Activated naive CD8-positive, alpha-beta T cell treated with anti-CD3 and anti-CD28 coated beads, Interleukin-2, amount 50 U/mL, for 24 hours (primary cell): ENCODE measurements around the gene KRTAP12-3.
A peak's percentile ranks its signal among the peaks of the same experiment; 100 is the strongest.
"Not testable (repeated sequence)": the region's sequence is repeated elsewhere in the genome, so short reads cannot be mapped to it uniquely, and the experiment has no call there.

Experiments used
- ATAC-seq: fragments of 150-1000 bp; cut with Tn5 transposase; one replicate; pipeline ENCODE4 v1.10.0; 2021
- DNase-seq: peaks from one replicate; pipeline ENCODE4 v3.0.0; 2021
- H3K27ac Mint-ChIP-seq: one replicate; pipeline ENCODE4 v1.8.0; 2021; ENCODE audit warnings: mild to moderate bottlenecking, mixed read lengths
- H3K27me3 Mint-ChIP-seq: one replicate; pipeline ENCODE4 v1.8.0; 2021; ENCODE audit warnings: mixed read lengths
- H3K36me3 Mint-ChIP-seq: one replicate; pipeline ENCODE4 v1.8.0; 2021; ENCODE audit warnings: low read depth, mixed read lengths
- H3K4me1 Mint-ChIP-seq: one replicate; pipeline ENCODE4 v1.8.0; 2021; ENCODE audit warnings: mixed read lengths
- H3K4me3 Mint-ChIP-seq: one replicate; pipeline ENCODE4 v1.8.0; 2021; ENCODE audit warnings: mild to moderate bottlenecking, moderate library complexity, mixed read lengths
- H3K9me3 Mint-ChIP-seq: one replicate; pipeline ENCODE4 v1.8.0; 2021; ENCODE audit warnings: mixed read lengths

The KRTAP12-3 gene

GRCh38 chr21:44618504-44618903 lies 39.2 kb upstream of the KRTAP12-3 start:
- DNase-seq (no peak), ATAC-seq (peak; percentile 34)
- H3K27ac Mint-ChIP-seq = peak overlapping the region; percentile 88
- H3K36me3 Mint-ChIP-seq = peaks cover 23% of the 10 kb centered on the region
- H3K27me3 Mint-ChIP-seq = no peaks in the 10 kb centered on the region
- H3K4me1 Mint-ChIP-seq = peaks cover 37% of the 10 kb centered on the region
- H3K9me3 Mint-ChIP-seq = peaks cover 39% of the 10 kb centered on the region
- H3K4me3 Mint-ChIP-seq = peak overlapping the region; percentile 34

GRCh38 chr21:44618909-44619308 lies 38.8 kb upstream of the KRTAP12-3 start:
- H3K27ac Mint-ChIP-seq = peak overlapping the region; percentile 88
- H3K36me3 Mint-ChIP-seq = peaks cover 24% of the 10 kb centered on the region
- no peaks in the 10 kb centered on the region for H3K27me3 Mint-ChIP-seq
- peak overlapping the region; percentile 34 for H3K4me3 Mint-ChIP-seq
- H3K9me3 Mint-ChIP-seq = peaks cover 43% of the 10 kb centered on the region
- ATAC-seq = peak; percentile 84
- peak; percentile 22 for DNase-seq
- H3K4me1 Mint-ChIP-seq = peaks cover 37% of the 10 kb centered on the region

DNA sequence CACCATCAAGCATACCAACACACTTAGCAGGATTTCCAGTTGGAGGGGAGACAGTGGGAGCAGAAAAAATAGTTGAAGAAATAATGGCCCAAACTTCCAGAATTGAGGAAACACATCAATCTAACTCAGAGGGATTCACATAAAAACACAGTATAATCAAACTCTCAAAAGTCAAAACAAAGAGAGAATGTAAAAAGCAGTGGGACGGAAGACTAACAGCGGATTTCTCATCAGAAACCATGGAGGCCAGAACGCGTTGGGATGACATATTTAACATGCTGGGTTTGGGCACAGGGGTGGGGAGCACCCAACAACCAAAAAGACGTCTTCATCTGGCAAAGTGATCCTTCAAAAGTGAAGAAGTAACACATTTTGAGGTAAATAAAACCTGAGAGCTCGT lies 37.8 kb upstream of the KRTAP12-3 start:
- Mint-ChIP-seq H3K9me3 (peaks cover 53% of the 10 kb centered on the region), H3K4me1 (peaks cover 37% of the 10 kb centered on the region), H3K27ac (no peak overlapping the region), H3K36me3 (peaks cover 30% of the 10 kb centered on the region), H3K27me3 (no peaks in the 10 kb centered on the region), H3K4me3 (no peak overlapping the region)
- ATAC-seq (no peak), DNase-seq (no peak)

GRCh38 chr21:44623575-44623974 lies 34.2 kb upstream of the KRTAP12-3 start:
- Mint-ChIP-seq H3K4me3 (no peak overlapping the region), H3K27me3 (no peaks in the 10 kb centered on the region), H3K4me1 (peaks cover 18% of the 10 kb centered on the region), H3K9me3 (peaks cover 52% of the 10 kb centered on the region), H3K36me3 (peaks cover 30% of the 10 kb centered on the region), H3K27ac (no peak overlapping the region)
- ATAC-seq (no peak), DNase-seq (no peak)

GRCh38 chr21:44625756-44626155 lies 32.0 kb upstream of the KRTAP12-3 start:
- Mint-ChIP-seq H3K4me3 (no peak overlapping the region), H3K27me3 (no peaks in the 10 kb centered on the region), H3K4me1 (peaks cover 22% of the 10 kb centered on the region), H3K9me3 (peaks cover 41% of the 10 kb centered on the region), H3K27ac (no peak overlapping the region), H3K36me3 (peaks cover 13% of the 10 kb centered on the region)
- ATAC-seq (no peak), DNase-seq (no peak)

- H3K27ac Mint-ChIP-seq = no peak overlapping the region
- ATAC-seq = no peak
- peaks cover 23% of the 10 kb centered on the region for H3K4me1 Mint-ChIP-seq
- no peak for DNase-seq
- no peaks in the 10 kb centered on the region for H3K27me3 Mint-ChIP-seq
- H3K36me3 Mint-ChIP-seq = peaks cover 17% of the 10 kb centered on the region
- no peak overlapping the region for H3K4me3 Mint-ChIP-seq
- H3K9me3 Mint-ChIP-seq = peaks cover 45% of the 10 kb centered on the region
Measured at GRCh38 chr21:44626262-44626661, 31.5 kb upstream of the KRTAP12-3 start.

- ATAC-seq (no peak), DNase-seq (no peak)
- no peak within 1 kb of the TSS for H3K4me3 Mint-ChIP-seq
- no peak within 1 kb of the TSS for H3K27ac Mint-ChIP-seq
- peaks cover 23% of the 10 kb centered on the region for H3K4me1 Mint-ChIP-seq
- H3K9me3 Mint-ChIP-seq = peaks cover 49% of the 10 kb centered on the region
- no peaks in the 10 kb centered on the region for H3K27me3 Mint-ChIP-seq
- H3K36me3 Mint-ChIP-seq = peaks cover 19% of the 10 kb centered on the region
Measured at GRCh38 chr21:44626673-44627143, 31.0 kb upstream of the KRTAP12-3 start, which contains the start of gene KRTAP10-9. TSS of gene KRTAP10-9 (plus strand) at chr21:44627093. CDS start at chr21:44627172, 79 bp downstream.

DNA sequence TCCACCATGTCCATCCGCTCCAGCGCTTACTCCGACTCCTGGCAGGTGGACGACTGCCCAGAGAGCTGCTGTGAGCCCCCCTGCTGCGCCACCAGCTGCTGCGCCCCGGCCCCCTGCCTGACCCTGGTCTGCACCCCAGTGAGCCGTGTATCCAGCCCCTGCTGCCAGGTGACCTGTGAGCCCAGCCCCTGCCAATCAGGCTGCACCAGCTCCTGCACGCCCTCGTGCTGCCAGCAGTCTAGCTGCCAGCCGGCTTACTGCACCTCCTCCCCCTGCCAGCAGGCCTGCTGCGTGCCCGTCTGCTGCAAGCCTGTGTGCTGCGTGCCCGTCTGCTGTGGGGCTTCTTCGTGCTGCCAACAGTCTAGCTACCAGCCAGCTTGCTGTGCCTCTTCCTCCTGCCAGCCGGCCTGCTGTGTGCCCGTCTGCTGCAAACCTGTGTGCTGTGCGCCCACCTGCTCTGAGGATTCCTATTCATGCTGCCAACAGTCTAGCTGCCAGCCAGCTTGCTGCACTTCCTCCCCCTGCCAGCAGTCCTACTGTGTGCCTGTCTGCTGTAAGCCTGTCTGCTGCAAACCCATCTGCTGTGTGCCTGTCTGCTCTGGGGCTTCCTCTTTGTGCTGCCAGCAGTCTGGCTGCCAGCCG lies 30.4 kb upstream of the KRTAP12-3 start:
- not testable (repeated sequence) for H3K27ac Mint-ChIP-seq
- Mint-ChIP-seq H3K4me1 (peaks cover 23% of the 10 kb centered on the region), H3K9me3 (peaks cover 53% of the 10 kb centered on the region)

DNA sequence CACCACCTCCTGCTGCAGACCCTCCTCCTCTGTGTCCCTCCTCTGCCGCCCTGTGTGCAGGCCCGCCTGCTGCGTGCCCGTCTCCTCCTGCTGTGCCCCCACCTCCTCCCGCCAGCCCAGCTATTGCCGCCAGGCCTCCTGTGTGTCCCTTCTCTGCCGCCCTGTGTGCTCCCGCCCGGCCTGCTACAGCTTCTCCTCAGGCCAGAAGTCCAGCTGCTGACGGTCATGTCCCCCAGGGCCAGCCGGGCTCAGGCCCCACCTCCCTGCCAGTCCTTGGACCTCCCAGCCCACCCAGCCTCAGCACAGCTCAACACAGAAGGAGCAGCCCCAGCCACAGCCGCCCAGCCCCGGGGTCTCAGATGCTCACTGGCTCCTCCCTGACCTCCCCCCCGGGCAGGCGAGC lies 29.9 kb upstream of the KRTAP12-3 start:
- H3K27me3 Mint-ChIP-seq, DNase-seq, H3K27ac Mint-ChIP-seq, H3K4me3 Mint-ChIP-seq, ATAC-seq: not testable (repeated sequence)
- H3K36me3 Mint-ChIP-seq = peaks cover 21% of the 10 kb centered on the region
- H3K4me1 Mint-ChIP-seq = peaks cover 23% of the 10 kb centered on the region
- peaks cover 50% of the 10 kb centered on the region for H3K9me3 Mint-ChIP-seq

More for the DNA sequence above, 30.4 kb upstream of the KRTAP12-3 start:
- not testable (repeated sequence) for DNase-seq, H3K4me3 Mint-ChIP-seq, ATAC-seq, H3K27me3 Mint-ChIP-seq
- H3K36me3 Mint-ChIP-seq = peaks cover 21% of the 10 kb centered on the region

DNA sequence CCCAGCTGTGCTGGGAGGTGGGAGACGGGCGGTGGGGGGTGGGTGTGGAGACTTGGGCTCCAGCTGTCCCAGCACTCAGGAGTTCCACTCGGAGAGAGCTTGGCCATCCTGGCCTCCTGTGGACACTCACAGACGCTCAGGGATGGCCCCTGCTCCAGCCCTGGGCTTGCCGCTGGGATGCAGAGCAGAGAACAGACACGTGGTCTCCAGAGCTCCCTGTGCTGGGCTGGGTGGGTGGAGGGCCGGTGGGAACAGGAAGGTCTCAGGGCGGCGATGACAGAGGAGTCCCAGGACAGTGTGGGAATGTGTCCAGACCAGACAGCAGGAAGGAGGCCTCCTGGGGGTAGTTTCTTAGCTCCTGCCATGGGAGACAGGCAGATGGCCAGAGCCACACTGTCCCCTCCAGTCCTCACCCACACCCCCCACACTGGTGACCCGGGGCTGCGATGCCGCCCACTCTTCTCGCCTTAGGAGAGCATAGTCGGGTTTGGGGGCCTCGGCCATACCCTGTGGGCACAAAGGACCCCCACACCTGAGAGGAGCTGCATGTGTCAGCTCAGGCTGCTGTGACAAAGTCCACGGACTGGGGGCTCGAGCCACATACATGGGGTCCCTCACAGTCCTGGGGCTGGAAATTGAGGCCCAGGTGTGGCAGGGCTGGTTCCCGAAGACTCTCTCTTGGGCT lies 28.9 kb upstream of the KRTAP12-3 start:
- no peak overlapping the region for H3K27ac Mint-ChIP-seq
- ATAC-seq = no peak
- H3K4me1 Mint-ChIP-seq = peaks cover 23% of the 10 kb centered on the region
- no peak overlapping the region for H3K4me3 Mint-ChIP-seq
- H3K36me3 Mint-ChIP-seq = peaks cover 19% of the 10 kb centered on the region
- DNase-seq = no peak
- H3K9me3 Mint-ChIP-seq = peaks cover 49% of the 10 kb centered on the region
- no peaks in the 10 kb centered on the region for H3K27me3 Mint-ChIP-seq

DNA sequence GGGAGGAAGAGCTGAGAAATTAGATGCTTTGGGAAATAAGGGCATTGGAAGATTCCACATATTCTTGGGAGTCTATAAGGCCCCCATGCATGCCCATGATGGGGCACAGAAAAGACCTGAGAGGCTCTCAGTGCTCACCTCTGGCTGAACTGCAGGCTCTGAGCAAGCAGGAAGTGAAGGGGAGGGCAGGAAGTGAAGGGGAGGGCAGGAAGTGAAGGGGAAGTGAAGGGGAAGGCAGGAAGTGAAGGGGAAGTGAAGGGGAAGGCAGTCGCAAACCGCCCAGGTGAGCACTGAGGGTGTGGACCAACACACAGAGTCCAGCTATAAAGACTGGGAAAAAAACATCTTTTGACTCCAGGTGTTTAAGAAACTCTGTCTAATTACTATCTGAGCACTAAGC lies 27.3 kb upstream of the KRTAP12-3 start:
- Mint-ChIP-seq H3K4me3 (no peak overlapping the region), H3K9me3 (peaks cover 43% of the 10 kb centered on the region), H3K4me1 (peaks cover 23% of the 10 kb centered on the region), H3K27me3 (no peaks in the 10 kb centered on the region), H3K27ac (peak overlapping the region; percentile 26), H3K36me3 (peaks cover 12% of the 10 kb centered on the region)
- DNase-seq (no peak), ATAC-seq (no peak)

DNA sequence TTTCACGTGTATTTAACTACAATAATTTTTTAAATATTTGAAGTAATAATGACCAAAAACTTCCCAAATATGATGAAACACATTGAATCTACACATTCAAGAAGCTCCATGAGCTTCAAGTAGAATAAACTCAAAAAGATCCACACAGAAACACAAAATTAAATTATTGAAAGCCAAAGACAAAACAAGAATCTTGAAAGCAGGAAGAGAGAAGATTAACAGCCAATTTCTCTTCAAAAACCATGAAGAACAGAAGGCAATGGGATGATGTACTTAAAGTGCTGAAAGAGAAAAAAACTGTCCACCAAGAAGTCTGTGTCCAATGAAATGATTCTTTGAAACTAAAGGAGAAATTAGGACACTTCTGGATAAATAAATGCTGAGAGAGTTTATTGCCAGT lies 25.7 kb upstream of the KRTAP12-3 start:
- H3K4me1 Mint-ChIP-seq = peaks cover 18% of the 10 kb centered on the region
- no peaks in the 10 kb centered on the region for H3K27me3 Mint-ChIP-seq
- ATAC-seq (no peak), DNase-seq (no peak)
- H3K36me3 Mint-ChIP-seq = peaks cover 12% of the 10 kb centered on the region
- no peak overlapping the region for H3K27ac Mint-ChIP-seq
- peaks cover 43% of the 10 kb centered on the region for H3K9me3 Mint-ChIP-seq
- H3K4me3 Mint-ChIP-seq = no peak overlapping the region

GRCh38 chr21:44636209-44637017 lies 21.3 kb upstream of the KRTAP12-3 start:
- no peak overlapping the region for H3K27ac Mint-ChIP-seq
- peaks cover 5% of the 10 kb centered on the region for H3K36me3 Mint-ChIP-seq

DNA sequence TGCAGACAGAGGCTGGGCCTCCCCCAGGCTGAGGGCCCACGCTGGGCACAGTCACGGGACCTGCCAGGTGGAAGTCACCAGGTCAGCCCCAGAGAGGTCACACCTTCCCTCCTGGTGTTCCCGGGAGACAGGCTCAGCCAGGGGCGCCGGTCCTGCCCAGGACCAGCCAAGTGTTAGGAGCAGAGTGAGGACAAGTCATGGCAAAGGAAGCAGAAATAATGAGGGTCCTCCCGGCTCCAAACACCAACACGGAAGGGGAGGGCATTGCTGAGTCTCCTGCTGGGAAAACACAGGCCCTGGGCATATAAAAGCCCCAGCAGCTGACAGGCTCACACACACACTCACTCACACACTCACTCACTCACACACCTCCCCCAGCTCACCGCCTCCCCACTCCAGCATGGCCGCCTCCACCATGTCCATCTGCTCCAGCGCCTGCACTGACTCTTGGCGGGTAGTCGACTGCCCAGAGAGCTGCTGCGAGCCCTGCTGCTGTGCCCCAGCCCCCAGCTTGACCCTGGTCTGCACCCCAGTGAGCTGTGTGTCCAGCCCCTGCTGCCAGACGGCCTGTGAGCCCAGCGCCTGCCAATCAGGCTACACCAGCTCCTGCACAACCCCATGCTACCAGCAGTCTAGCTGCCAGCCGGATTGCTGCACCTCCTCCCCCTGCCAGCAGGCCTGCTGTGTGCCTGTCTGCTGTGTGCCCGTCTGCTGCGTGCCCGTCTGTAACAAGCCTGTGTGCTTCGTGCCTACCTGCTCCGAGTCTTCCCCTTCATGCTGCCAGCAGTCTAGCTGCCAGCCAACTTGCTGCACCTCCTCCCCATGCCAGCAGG lies 20.5 kb upstream of the KRTAP12-3 start, which contains the start of gene KRTAP10-10:
TSS of gene KRTAP10-10 (plus strand) at position 339 of the 833 bp plus-strand sequence. CDS start at position 401, 62 bp downstream.
- Mint-ChIP-seq H3K9me3 (peaks cover 28% of the 10 kb centered on the region), H3K4me3 (no peak within 1 kb of the TSS), H3K27me3 (no peaks in the 10 kb centered on the region), H3K4me1 (no peaks in the 10 kb centered on the region), H3K36me3 (no peaks in the 10 kb centered on the region), H3K27ac (no peak within 1 kb of the TSS)
- ATAC-seq = no peak
- DNase-seq = no peak

More at GRCh38 chr21:44636209-44637017, 21.3 kb upstream of the KRTAP12-3 start:
- H3K4me3 Mint-ChIP-seq = no peak overlapping the region
- H3K27me3 Mint-ChIP-seq = no peaks in the 10 kb centered on the region
- no peaks in the 10 kb centered on the region for H3K4me1 Mint-ChIP-seq
- ATAC-seq (no peak), DNase-seq (no peak)
- peaks cover 31% of the 10 kb centered on the region for H3K9me3 Mint-ChIP-seq
